Esophagus muscularis mucosa (tissue), 4 donors: ENCODE data around the gene MRM2.

Source experiments
- EP300 ChIP-seq: sonication (generic); formaldehyde crosslinking; IDR thresholded peaks from one replicate; pipeline ENCODE4 v1.6.1; 2017; ENCODE audit warnings: antibody characterized with exemption
- POLR2A ChIP-seq: fragments of 450-650 bp; IDR thresholded peaks from one replicate; pipeline ENCODE4 v1.6.1; 2017; ENCODE audit warnings: antibody characterized with exemption, moderate library complexity, mild to moderate bottlenecking, low read depth
- POLR2AphosphoS5 ChIP-seq, 2 donors: sonication (generic); formaldehyde crosslinking; IDR thresholded peaks; one replicate each; pipeline ENCODE4 v1.6.1; 2017; ENCODE audit warnings: antibody characterized with exemption in 2 of 2
- TF ChIP-seq, protein P1 (sequence below), 3 experiments: fragments of 200-600 bp in 2 of 3; fragments of 450-650 bp in 1 of 3; sonication (generic) in 2 of 3; IDR thresholded peaks; one replicate each; pipeline ENCODE4 v1.5.1; 2017 to 2019; ENCODE audit warnings: antibody characterized with exemption in 3 of 3, mild to moderate bottlenecking in 2 of 3, moderate library complexity in 1 of 3

DNA sequence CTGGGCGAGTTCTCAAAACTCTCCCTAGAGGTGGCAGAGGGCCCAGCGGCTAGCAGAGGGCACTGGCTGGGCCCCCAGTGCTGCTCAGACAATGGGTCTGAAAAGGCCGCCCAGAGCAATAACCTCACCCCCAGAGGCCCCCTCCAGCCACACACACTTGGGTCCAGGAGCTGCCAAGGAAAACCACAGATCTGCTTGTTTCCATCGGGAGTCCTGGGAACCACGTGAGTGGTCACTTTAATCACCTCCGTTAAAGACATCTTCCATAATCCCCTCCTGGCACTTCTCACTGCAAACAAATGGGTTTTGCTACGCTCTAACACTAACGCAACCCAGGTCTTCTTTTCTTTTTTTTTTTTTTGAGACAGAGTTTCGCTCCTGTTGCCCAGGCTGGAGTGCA lies 30.0 kb upstream of the MRM2 start:
- TF ChIP-seq POLR2A (no peak), POLR2AphosphoS5 (IDR thresholded peaks at IDR 0.05) (no peak), EP300 (no peak)
- TF ChIP-seq, protein P1, sequence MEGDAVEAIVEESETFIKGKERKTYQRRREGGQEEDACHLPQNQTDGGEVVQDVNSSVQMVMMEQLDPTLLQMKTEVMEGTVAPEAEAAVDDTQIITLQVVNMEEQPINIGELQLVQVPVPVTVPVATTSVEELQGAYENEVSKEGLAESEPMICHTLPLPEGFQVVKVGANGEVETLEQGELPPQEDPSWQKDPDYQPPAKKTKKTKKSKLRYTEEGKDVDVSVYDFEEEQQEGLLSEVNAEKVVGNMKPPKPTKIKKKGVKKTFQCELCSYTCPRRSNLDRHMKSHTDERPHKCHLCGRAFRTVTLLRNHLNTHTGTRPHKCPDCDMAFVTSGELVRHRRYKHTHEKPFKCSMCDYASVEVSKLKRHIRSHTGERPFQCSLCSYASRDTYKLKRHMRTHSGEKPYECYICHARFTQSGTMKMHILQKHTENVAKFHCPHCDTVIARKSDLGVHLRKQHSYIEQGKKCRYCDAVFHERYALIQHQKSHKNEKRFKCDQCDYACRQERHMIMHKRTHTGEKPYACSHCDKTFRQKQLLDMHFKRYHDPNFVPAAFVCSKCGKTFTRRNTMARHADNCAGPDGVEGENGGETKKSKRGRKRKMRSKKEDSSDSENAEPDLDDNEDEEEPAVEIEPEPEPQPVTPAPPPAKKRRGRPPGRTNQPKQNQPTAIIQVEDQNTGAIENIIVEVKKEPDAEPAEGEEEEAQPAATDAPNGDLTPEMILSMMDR (IDR thresholded peaks at IDR 0.05): no peak
